Esophagus muscularis mucosa (tissue), 4 donors: ENCODE data around the gene DIP2A.
"Not testable (repeated sequence)": the region's sequence is repeated elsewhere in the genome, so short reads cannot be mapped to it uniquely, and the experiment has no call there.

Experiments used
- EP300 ChIP-seq: sonication (generic); formaldehyde crosslinking; IDR thresholded peaks from one replicate; pipeline ENCODE4 v1.6.1; 2017; ENCODE audit warnings: antibody characterized with exemption
- POLR2A ChIP-seq: fragments of 450-650 bp; IDR thresholded peaks from one replicate; pipeline ENCODE4 v1.6.1; 2017; ENCODE audit warnings: antibody characterized with exemption, moderate library complexity, mild to moderate bottlenecking, low read depth
- POLR2AphosphoS5 ChIP-seq, 2 donors: sonication (generic); formaldehyde crosslinking; IDR thresholded peaks; one replicate each; pipeline ENCODE4 v1.6.1; 2017; ENCODE audit warnings: antibody characterized with exemption in 2 of 2
- TF ChIP-seq, protein P1 (sequence below), 3 experiments: fragments of 200-600 bp in 2 of 3; fragments of 450-650 bp in 1 of 3; sonication (generic) in 2 of 3; IDR thresholded peaks; one replicate each; pipeline ENCODE4 v1.5.1; 2017 to 2019; ENCODE audit warnings: antibody characterized with exemption in 3 of 3, mild to moderate bottlenecking in 2 of 3, moderate library complexity in 1 of 3

- TF ChIP-seq, protein P1, sequence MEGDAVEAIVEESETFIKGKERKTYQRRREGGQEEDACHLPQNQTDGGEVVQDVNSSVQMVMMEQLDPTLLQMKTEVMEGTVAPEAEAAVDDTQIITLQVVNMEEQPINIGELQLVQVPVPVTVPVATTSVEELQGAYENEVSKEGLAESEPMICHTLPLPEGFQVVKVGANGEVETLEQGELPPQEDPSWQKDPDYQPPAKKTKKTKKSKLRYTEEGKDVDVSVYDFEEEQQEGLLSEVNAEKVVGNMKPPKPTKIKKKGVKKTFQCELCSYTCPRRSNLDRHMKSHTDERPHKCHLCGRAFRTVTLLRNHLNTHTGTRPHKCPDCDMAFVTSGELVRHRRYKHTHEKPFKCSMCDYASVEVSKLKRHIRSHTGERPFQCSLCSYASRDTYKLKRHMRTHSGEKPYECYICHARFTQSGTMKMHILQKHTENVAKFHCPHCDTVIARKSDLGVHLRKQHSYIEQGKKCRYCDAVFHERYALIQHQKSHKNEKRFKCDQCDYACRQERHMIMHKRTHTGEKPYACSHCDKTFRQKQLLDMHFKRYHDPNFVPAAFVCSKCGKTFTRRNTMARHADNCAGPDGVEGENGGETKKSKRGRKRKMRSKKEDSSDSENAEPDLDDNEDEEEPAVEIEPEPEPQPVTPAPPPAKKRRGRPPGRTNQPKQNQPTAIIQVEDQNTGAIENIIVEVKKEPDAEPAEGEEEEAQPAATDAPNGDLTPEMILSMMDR (IDR thresholded peaks at IDR 0.05), result not testable (repeated sequence)
- TF ChIP-seq EP300; POLR2A; POLR2AphosphoS5 (IDR thresholded peaks at IDR 0.05): not testable (repeated sequence)
Observed at GRCh38 chr21:46577786-46578185, 119.1 kb downstream of the DIP2A start.
